ENCODE data around the gene MED8. TPM values are rescaled to one million over a fixed set of nuclear protein-coding genes. Genes with fewer than 3 reads are reported as not detected.
"Not testable (repeated sequence)": the region's sequence is repeated elsewhere in the genome, so short reads cannot be mapped to it uniquely, and the experiment has no call there.

MED8 gene
- polyA plus RNA-seq, 1 experiment = 52.0 TPM

GRCh38 chr1:43405219-43405875 is 15.7 kb upstream of the MED8 start:
- TF ChIP-seq CTCF (IDR thresholded peaks at IDR 0.05; ENCODE audit: insufficient read depth, low read depth, low read length) = no peak
- no peak overlapping the region for H3K4me3 ChIP-seq (ENCODE audit: low read depth, low read length)
- no peak for DNase-seq (ENCODE audit: low read depth)
- ChIA-PET POLR2A (no interaction called here), CTCF (interaction anchor here (1.8 kb wide), 1 partner anchor 11 kb away, joined by 5 read pairs; no protein-coding TSS in a partner anchor)
- H3K36me3 ChIP-seq (ENCODE audit: control insufficient read depth, insufficient read depth, low read length) = peaks cover 20% of the 10 kb centered on the region
- H3K27me3 ChIP-seq (ENCODE audit: control insufficient read depth, insufficient read depth, low read length) = no peaks in the 10 kb centered on the region

GRCh38 chr1:43404353-43404752 is 14.8 kb upstream of the MED8 start:
- Histone ChIP-seq H3K4me3 (ENCODE audit: low read depth, low read length) (no peak overlapping the region), H3K36me3 (ENCODE audit: control insufficient read depth, insufficient read depth, low read length) (peaks cover 20% of the 10 kb centered on the region), H3K27me3 (ENCODE audit: control insufficient read depth, insufficient read depth, low read length) (no peaks in the 10 kb centered on the region)
- no peak for TF ChIP-seq CTCF (IDR thresholded peaks at IDR 0.05; ENCODE audit: insufficient read depth, low read depth, low read length)
- no peak for DNase-seq (ENCODE audit: low read depth)
- CTCF ChIA-PET = interaction anchor here (1.8 kb wide), 1 partner anchor 10 kb away, joined by 5 read pairs; no protein-coding TSS in a partner anchor
- POLR2A ChIA-PET = no interaction called here

DNA sequence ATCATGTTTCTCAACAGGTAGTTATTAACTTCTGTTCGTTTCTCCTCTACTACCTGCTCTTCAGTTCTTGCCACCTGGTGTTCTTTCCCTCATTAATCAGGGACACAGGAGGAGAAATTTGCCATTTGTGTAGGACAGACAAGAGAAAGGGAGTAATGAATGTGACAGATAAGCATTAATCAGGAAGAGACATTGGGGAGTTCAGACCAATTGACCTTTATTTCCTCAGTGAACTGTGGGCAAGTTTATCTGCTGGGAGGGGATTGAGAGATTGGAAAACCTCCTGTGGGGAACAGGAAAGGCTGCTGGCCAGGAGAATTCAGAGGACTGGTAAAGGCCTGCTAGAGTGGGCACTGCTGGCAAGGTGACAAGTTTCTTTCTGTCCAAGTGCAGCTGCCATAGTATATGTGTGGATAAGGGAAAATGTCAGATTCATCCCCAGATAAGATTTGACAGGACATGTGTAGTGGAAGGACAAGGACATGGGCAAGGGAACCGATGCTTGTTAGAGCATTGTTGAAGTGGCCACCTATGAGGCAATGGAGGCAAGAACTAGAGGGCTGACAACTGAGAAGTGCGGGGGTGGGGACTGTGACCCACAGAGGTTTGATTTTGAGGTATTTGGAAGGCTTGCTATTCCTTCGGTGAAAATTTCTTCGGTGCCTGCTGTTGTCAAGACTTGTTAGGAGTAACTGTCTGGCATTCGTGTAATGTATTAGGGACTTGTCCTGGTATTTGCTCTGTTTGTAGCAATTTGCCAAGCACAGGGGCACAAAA is 12.7 kb upstream of the MED8 start:
- Histone ChIP-seq H3K27me3 (ENCODE audit: control insufficient read depth, insufficient read depth, low read length) (no peaks in the 10 kb centered on the region), H3K36me3 (ENCODE audit: control insufficient read depth, insufficient read depth, low read length) (peaks cover 16% of the 10 kb centered on the region), H3K4me3 (ENCODE audit: low read depth, low read length) (no peak overlapping the region)
- ChIA-PET POLR2A (no interaction called here), CTCF (interaction anchor here (0.6 kb wide), 1 partner anchor 9 kb away, joined by 3 read pairs; no protein-coding TSS in a partner anchor)
- TF ChIP-seq CTCF (IDR thresholded peaks at IDR 0.05; ENCODE audit: insufficient read depth, low read depth, low read length) = no peak
- DNase-seq (ENCODE audit: low read depth) = no peak

DNA sequence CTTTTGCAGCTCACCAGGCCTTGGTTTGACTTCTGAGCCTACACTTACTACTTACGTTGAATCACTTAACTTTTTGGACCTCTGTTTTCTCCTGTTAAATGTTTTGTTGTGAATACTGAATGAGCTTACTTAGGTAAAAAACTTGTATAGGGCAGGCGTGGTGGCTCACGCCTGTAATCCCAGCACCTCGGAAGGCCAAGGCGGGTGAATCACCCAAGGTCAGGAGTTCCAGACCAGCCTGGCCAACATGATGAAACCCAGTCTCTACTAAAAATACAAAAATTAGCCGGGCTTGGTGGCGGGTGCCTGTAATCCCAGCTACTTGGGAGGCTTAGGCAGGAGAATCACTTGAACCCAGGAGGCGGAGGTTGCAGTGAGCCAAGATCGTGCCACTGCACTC is 10.8 kb upstream of the MED8 start:
- H3K4me3 ChIP-seq (ENCODE audit: low read depth, low read length); DNase-seq (ENCODE audit: low read depth); CTCF ChIA-PET; H3K27me3 ChIP-seq (ENCODE audit: control insufficient read depth, insufficient read depth, low read length); POLR2A ChIA-PET: not testable (repeated sequence)
- peaks cover 11% of the 10 kb centered on the region for H3K36me3 ChIP-seq (ENCODE audit: control insufficient read depth, insufficient read depth, low read length)

- Histone ChIP-seq H3K27me3 (ENCODE audit: control insufficient read depth, insufficient read depth, low read length) (no peaks in the 10 kb centered on the region), H3K36me3 (ENCODE audit: control insufficient read depth, insufficient read depth, low read length) (peaks cover 6% of the 10 kb centered on the region), H3K4me3 (ENCODE audit: low read depth, low read length) (no peak overlapping the region)
- TF ChIP-seq CTCF (IDR thresholded peaks at IDR 0.05; ENCODE audit: insufficient read depth, low read depth, low read length) = no peak
- CTCF ChIA-PET = interaction anchor here (0.8 kb wide), 1 partner anchor 10 kb away, joined by 6 read pairs; no protein-coding TSS in a partner anchor
- POLR2A ChIA-PET = no interaction called here
- no peak for DNase-seq (ENCODE audit: low read depth)
Measured at GRCh38 chr1:43398227-43398626, 8.6 kb upstream of the MED8 start.
